Measurements from ENCODE around the gene PIMREG. TPM values are rescaled to one million over a fixed set of nuclear protein-coding genes. Genes with fewer than 3 reads are reported as not detected.
"Not testable (repeated sequence)": the region's sequence is repeated elsewhere in the genome, so short reads cannot be mapped to it uniquely, and the experiment has no call there.

Gene PIMREG
- total RNA-seq, 1 donor from 2014 or later: not detected

DNA sequence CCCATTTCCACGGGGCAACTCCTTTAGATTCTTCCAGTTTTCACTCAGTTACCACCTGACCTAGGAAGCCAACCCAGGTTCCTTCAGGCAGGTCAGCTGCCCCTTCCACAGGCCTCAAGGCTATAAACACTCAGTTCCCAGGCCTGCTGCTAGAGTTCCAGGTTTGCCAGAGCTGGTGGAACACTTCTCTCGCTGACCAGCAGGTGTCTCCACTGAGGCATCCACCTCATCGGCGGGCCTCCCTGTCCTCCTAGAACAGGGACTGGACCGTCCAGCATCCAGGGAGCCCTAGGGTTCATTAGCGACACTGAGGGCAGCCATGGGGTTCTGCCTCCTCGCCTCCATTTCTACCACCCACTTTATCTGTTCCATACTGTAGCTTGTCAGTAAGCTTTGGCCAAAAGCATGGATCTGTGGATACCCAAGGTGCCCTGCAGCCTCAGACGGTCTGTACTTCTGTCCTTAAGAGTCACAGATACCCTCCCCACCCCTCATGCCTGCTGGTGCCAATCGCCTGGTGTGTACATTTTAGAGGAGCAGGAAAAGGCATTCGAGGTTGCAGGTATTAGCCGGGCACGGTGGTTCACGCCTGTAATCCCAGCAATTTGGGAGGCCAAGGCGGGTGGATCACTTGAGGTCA lies 29.0 kb downstream of the PIMREG start:
- intact Hi-C loops (cut with DNase I): no loop called here
- DNase-seq (ENCODE audit: low spot score): peak; percentile 86
- peak; percentile 70 for ATAC-seq

DNA sequence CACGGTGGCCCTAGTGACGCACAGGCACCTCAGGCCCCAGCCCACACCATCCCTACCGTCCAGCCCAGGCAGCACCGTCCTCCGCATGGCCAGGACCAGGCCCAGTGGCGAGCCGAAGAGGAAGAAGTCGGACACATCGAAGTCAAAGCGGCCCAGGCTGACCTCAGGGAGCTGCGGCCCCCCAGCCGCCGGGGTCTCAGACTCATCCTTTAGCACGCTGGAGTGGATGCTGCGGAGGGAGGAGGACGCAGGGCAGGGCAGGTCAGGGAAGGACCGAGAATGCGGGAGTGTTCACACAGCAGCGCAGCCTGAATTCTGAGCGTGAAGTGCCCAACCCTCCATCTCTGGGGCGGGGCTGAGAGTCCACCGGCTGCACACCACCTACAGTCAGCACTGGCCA lies 30.1 kb downstream of the PIMREG start:
- no peak for DNase-seq (ENCODE audit: low spot score)
- no peak for ATAC-seq
- intact Hi-C loops (cut with DNase I): no loop called here

GRCh38 chr17:6474906-6475305 lies 30.7 kb downstream of the PIMREG start:
- DNase-seq (ENCODE audit: low spot score): no peak
- intact Hi-C loops (cut with DNase I): no loop called here
- ATAC-seq: no peak

GRCh38 chr17:6475411-6475810 lies 31.2 kb downstream of the PIMREG start:
- ATAC-seq: no peak
- intact Hi-C loops (cut with DNase I): no loop called here

DNA sequence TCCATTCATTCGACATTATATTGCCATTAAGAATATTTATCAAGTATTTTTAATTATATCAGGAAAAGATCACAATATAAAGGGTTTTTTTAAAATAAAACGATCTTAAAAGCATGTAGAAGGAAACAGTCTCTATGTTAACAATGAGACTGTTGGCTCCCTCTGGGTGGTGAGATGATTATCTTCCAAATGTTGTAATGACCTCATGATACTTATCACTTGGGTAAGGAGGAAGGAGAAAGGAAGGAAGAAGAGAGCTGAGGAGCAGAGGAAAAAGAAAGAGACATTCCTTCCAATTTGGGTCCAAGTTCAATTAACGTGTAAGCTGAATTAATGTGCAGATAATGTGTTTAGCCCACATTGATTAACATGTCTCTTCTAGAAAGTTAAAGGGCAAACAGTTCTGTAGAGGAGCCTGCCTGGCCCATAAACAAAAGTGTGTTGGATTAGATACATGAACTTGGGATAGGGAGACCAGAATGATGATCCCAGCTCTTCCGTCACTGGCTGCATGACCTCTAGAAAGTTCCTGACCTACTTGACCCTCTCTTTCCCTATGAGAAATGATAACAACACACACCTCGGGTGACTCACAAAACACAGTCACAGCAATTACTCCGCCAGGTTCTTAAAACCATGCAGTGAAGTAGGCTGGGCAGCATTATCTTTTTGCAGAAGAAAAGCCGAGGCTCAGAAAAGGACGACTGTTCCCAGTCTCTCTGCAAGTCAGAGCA lies 32.0 kb downstream of the PIMREG start:
- DNase-seq (ENCODE audit: low spot score) (no peak), ATAC-seq (no peak)
- intact Hi-C loops (cut with DNase I): no loop called here

More at GRCh38 chr17:6475411-6475810, 31.2 kb downstream of the PIMREG start:
- DNase-seq (ENCODE audit: low spot score): no peak

- DNase-seq (ENCODE audit: low spot score) (no peak), ATAC-seq (no peak)
- intact Hi-C loops (cut with DNase I): no loop called here
Measured at GRCh38 chr17:6476810-6477179, 32.5 kb downstream of the PIMREG start.

- DNase-seq (ENCODE audit: low spot score) (no peak), ATAC-seq (no peak)
- intact Hi-C loops (cut with DNase I): no loop called here
Measured at GRCh38 chr17:6477831-6478383, 33.7 kb downstream of the PIMREG start.

DNA sequence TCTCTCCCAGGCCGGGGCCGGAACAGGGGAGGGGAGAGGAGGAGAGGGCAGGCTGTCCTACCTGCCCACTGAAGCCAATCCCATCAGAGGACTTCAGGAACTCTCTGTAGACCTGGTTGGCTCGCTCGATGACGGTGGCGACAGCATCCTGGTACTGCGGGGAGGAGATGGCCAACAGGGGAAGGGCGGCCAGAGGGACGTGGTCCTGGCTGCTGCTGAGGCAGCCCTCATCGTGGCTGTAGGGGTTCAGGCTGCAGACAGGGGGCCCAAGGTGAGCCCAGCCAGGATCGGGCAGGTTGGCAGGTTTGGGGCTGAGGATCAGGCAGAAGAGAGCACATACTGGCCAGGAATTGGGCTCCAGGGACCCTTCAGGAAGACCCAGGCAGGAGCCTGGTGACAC lies 34.2 kb downstream of the PIMREG start:
- intact Hi-C loops (cut with DNase I): no loop called here
- no peak for ATAC-seq
- no peak for DNase-seq (ENCODE audit: low spot score)

GRCh38 chr17:6479622-6480302 lies 35.5 kb downstream of the PIMREG start:
- intact Hi-C loops (cut with DNase I): no loop called here
- ATAC-seq (no peak), DNase-seq (ENCODE audit: low spot score) (no peak)

DNA sequence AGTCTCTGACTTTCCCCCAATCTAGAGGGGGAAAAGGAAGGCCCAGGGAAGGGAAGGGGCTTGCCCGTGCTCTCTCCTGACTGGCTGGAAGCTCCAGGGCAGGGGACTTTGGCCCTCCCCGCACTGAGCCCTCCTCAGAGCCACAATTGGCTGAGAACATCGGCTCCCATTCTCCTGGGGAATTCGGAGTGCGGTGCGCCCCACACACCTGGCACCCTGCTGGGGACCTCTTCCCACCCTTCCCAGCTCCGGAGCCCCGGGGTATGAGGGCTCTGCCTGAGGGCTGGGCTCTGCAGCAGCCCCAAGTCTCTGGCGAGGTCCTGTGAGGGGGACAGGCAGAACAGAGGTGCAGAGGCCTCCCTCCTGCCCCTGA lies 36.0 kb downstream of the PIMREG start:
- no peak for DNase-seq (ENCODE audit: low spot score)
- ATAC-seq: no peak
- intact Hi-C loops (cut with DNase I): no loop called here

- DNase-seq (ENCODE audit: low spot score) (no peak), ATAC-seq (no peak)
- intact Hi-C loops (cut with DNase I): no loop called here
Measured at GRCh38 chr17:6482105-6482455, 37.8 kb downstream of the PIMREG start.

DNA sequence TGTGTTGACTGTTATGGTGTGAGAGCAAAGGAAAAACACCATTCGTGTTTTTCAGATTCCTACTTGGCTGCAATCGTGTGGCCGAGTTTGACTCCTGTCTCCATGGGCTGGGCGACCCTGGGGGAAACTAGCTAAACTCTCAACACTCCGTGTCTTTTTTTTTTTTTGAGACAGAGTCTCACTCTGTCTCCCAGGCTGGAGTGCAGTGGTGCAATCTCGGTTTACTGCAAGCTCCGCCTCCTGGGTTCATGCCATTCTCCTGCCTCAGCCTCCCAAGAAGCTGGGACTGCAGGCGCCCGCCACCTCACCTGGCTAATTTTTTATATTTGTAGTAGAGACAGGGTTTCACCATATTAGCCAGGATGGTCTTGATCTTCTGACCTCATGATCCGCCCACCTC lies 38.5 kb downstream of the PIMREG start:
- ATAC-seq; intact Hi-C loops (cut with DNase I); DNase-seq (ENCODE audit: low spot score): not testable (repeated sequence)

DNA sequence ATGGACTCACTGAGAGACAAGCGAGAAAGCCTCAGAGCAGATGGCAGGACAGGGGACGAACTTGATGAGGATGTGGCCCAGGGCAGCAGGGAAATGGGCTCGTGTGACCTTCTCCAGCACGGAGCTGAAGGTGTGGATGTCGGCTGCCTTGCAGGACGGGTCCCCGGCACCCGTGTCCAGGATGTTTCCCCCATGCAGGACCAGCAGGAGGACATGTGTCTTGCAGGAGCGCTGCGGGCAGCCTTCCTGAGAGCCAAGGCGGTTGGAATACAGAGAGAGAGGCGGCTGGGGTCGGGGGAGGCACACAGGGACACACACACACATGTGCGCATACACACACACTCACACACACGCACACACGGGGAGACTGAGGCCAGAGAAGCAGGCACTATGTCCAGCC lies 39.3 kb downstream of the PIMREG start:
- no peak for ATAC-seq
- no peak for DNase-seq (ENCODE audit: low spot score)
- intact Hi-C loops (cut with DNase I): no loop called here

DNA sequence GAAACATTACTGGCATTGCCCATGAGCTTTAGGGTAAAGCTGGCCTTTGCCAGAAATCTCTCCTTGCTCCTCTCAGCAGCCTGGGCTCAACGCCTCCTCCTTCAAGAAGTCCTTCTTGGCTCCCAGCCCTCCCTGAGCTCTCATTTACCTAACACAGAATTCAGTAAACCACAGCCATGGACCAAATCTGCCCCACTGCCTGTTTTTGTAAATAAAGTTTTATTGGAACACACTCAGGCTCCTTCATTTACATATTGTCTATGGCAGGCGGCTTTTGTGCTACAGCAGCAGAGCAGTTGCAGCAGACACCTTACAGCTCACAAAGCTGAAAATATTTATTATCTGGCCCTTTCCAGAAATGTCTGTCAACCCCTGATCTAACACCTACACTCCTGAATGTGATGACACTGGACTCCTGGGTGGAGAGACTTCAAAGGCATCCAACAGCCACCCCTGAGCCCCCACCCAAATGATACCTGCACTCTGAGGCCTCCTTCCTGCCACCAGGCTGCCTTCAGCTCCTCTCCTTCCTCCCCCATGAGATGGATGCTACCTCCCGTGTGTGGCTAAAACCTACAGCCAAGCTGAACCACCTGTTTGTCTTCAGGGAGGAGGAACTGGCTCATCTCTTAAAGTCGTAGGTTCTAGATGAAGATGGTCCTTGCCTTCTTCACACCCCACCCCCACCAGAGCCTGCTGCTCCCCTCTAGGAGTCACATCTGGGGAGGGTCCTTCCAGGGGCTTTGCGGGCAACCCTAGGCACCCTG lies 41.6 kb downstream of the PIMREG start:
- ATAC-seq: no peak

DNA sequence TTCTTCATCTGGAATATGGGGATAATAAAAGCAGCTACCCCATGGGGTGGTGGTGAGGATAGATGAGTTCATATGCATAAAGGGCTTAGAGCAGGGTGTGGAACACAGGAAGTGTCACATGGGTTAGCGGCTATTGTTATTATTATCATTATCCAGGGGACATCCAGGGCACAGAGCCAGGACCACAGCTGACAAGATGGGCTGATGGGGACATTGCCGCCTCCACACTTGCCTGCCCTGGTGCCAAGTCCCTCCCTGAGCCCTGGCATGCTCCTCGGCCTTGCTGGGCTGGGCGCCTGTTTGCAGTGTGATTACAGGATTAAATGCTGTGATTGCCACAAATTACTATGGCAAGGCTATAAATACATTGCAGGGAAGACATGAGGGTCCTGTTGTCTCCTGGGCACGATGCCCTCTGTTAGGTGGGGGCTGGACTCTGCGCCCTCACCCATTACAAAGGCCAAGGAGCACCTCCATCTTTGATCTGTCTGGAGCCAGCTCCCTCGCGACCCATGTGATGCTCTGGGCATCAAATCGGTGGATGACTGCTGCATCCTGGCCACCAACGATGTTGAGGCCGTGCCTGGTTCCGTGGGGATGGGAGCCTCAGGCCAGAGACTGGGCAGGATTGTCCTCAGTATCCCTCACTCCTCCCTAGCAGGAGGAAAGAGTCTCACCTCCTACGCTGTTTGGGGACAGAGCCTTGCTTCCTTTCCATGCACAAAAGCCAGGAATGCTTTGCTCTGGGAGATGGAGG lies 43.2 kb downstream of the PIMREG start:
- intact Hi-C loops (cut with DNase I): no loop called here
- ATAC-seq (no peak), DNase-seq (ENCODE audit: low spot score) (no peak)

More for the DNA sequence above, 41.6 kb downstream of the PIMREG start:
- intact Hi-C loops (cut with DNase I): no loop called here
- no peak for DNase-seq (ENCODE audit: low spot score)

DNA sequence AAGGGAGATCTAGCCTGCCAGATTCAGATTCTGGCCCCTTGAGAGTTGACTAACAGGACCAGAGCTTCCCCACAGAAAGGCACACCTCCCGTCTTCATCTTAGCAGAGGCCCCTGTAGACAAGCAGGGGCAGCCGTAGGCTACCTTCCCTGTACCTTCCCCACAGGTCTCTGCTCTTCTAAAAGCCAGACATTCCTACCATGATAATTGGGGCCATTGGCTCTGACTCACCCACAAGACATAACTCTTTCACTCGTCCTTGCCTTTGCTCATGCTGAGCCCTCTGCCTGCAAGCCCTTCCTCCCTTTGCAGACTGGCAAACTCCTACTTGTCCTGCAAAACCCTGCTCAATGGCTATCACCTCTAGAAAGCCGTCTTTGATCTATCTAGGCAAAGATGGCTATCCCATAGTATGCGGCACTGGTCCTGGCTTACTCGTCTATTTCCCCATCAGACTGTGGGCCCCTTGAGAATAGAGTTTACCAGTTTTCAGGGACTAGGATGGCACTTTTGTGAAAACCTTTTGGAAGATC lies 43.8 kb downstream of the PIMREG start:
- DNase-seq (ENCODE audit: low spot score) (no peak), ATAC-seq (no peak)
- intact Hi-C loops (cut with DNase I): no loop called here

DNA sequence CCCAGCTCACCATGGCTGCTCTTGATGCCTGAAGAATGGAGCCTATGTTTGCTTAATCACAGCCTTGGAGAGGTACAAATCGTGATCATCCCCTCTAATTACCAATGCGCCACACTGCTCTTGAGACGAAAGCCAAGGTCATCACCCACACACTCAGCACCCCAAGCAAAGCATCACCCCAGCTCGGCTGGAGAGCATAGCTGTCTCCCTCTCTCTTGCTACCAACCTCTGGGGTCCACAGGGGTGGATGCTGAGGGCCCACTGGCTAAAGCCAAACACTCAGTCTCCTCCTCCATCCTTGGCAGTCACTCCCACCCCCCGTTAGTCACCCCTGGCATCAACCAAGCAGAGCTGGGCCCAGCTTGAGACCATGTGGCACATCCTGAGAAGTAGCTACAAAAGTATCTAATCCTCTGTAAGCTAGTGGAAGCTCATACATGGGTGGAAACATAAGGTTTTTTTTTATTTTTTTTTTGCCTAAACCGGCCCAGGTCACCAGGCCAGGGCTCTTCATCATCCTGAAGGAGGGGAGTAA lies 44.8 kb downstream of the PIMREG start:
- ATAC-seq: no peak
- DNase-seq (ENCODE audit: low spot score): no peak
- intact Hi-C loops (cut with DNase I): no loop called here

DNA sequence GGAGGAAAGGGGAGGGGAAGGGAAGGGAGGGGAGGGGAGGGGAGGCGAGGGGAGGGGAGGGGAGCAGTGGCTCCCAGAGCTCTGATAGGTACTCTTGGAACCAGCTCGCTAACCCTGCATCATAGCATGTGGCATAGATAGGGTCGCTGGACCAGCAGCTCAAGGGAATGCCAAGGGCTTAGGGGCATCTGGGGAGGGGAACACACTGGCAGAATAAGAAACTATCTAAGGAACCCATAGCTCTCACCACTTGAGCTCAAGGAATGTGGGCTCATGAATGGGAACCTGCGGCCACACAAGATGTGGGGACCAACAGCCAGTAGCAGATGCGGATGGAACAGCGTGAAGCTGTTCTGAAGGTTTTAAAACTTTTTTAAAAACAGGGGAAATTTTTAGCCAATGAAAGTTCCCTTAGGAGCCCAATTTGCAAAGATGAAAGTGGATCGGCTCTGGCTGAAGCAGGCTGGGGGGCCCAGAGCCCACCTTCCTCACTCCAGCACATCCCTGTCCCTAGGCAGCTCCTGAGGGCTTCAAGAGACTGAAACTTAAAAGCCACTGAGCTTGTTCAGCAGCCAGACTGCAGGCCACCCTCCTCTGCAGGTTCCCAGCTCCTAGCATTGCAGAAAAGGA lies 46.9 kb downstream of the PIMREG start:
- ATAC-seq (no peak), DNase-seq (ENCODE audit: low spot score) (peak; percentile 14)
- intact Hi-C loops (cut with DNase I): no loop called here

Measured in sciatic nerve (tissue), 2 donors.